GM21515 (cell line): ENCODE measurements around the gene POP7.

Experiments used
- ATAC-seq: cut with Tn5 transposase; IDR thresholded peaks from one replicate; pipeline ENCODE4 v1.9.1; 2021; ENCODE audit not compliant: unreplicated experiment

The POP7 gene

DNA sequence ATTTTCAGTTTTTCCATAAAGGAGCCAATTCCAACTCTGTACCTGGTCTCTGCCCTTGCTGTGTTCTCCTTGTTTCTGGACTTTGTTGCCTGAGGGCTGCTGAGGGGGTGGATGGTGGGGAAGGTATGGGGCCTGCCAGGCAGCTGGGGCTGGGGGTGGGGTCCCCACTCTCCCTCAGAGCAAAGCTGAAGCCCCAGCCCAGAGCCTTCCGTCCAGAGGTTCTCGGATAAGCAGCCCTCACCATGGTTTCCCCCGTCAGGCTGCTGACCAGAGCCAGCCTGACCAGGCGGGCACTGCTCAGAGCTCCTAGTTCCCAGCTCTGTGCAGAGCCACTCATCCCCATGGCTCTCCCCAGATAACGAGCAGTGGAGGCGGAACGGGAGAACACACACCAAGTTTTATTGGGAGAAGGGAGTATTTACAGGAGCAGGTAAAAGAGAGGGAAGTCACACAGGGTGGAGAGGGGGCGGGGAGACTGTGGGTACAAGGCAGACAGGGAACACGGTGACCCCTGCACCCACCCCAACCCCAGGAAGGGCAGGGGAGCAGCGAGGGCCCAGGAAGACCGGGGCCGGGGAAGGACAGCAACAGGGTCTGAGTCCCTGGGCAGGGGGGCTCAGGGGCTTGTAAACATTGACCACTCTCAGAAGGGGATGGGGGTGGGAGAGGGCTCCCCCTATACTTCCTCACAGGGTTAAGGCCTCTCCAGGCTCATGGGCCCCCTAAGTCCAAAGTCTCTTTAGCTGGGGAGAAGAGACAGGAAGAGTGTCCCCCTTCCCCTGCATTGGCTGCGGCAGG, 26.6 kb upstream of the POP7 start:
- no peak for ATAC-seq

DNA sequence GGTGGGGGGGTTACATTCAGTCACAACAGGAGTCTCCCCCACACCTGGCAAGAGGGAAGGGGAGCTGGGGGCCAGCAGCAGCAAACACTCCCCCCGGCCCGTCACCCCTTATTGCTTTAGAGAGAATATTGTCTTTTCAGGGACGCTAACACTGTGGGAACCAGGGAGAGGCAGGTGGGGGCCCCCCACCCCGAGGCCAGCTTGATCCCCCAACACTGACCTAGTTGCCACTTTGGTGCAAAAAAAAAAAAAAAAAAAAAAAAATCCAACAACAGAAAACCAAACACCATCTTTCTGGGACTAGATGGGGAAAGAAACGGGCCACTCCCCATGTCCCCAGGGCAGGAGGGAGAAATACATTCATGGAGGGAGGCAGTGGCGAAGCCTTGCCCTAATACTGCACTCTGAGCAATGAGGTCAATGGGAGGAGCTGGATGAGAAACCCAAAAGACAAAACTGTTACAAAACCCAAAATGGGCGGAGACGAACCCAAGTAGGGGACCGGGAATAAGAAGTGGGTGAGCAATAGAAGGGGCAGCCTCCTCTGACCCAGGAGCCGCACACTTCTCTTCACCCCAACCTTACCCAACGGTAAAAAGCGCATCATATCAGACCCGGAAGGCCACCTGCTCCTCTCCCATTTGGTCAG, 25.9 kb upstream of the POP7 start:
- no peak for ATAC-seq

DNA sequence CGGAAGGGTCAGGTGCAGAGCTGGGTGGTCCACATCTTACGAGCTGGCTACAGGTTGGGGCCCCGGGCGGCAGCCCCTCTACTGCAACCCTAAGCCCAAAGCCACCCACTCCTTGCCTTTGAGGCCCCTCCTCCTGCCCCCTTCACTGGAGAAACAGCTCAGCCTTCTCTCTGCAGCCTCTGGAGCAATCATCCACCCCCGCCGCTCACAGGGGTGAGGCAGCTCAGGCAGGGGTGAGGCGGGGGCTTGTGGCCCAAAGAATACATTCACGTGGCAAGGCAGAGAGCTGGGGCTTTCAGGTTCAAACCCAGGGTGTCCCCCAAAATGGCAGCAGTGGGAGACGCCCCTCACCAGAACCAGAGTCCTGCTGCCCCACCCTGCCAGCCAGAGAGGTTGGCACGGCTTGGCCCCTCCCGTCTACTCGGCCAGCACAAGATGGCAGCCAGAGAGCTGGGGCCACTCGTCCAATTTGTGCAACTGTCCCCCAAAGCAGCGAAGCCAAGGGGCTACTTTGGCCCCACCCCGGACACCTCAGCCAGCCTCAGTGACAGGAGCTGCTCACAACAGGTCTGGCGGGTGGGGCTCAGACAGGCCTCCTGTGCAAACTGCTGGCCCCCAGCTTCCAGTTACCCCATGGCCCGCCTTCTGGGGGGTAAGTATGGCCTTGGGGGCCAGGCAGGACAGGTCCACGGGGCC, 25.2 kb upstream of the POP7 start:
- ATAC-seq, result no peak

DNA sequence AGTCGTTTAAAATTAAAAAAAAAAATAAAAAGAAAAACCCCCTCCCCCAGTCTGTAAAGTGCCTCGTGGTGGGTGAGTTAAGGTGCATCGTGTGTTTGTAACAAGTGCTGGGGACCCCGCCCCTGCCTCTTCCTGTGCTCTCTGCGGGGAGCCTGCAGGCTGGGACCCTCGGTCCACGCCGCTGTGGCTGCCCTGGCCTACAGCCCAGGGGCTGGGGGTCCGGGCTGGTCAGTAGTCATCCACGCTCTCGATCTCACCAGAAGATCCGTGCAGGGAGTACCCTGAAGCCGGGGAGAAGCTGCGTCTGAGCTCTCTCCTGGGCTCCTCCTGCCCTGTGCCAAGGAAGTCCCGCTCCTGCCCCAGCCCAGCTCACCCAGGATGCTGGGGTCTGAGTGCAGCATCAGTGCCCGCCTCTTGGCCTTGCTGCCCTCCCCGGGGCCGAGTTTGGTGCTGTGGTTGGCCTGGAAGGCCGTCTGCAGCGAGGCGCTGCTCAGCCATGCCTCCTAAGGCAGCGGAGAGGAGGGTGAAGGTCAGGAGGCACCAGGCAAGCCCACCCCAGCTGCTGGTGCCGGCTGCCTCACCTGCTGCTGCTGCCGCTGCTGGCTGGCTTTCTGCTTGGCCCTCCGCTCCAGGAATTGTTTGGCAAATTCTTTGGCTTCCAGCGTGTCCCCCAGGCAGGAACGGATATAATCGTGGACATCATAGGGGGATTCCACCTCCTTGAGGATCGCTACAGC, 24.3 kb upstream of the POP7 start:
- no peak for ATAC-seq

DNA sequence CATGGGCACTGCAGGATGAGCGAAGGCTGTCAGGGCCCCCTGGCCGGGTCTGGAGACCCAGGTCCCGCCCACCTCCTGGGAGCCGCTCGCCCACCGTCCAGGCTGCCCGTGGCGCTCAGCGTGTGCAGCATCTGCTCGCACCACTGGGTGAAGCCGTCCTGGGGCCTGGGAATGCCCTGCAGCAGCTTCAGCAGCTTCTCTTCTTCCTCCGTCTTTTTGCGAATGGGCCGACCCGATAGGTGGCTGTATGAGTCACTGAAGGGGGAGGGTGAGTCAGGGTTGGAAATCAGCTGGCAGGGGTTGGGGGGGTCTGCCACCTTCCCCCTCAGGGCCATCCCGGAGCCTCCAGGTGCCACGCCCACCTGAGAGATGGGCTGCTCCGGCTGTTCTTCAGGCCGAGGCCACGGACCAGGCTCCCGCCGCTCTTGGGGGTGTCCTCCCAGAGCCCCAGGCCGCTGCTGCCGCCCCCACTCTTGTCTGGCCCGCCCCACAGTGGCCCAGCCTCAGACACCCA, 23.6 kb upstream of the POP7 start:
- ATAC-seq, result no peak

DNA sequence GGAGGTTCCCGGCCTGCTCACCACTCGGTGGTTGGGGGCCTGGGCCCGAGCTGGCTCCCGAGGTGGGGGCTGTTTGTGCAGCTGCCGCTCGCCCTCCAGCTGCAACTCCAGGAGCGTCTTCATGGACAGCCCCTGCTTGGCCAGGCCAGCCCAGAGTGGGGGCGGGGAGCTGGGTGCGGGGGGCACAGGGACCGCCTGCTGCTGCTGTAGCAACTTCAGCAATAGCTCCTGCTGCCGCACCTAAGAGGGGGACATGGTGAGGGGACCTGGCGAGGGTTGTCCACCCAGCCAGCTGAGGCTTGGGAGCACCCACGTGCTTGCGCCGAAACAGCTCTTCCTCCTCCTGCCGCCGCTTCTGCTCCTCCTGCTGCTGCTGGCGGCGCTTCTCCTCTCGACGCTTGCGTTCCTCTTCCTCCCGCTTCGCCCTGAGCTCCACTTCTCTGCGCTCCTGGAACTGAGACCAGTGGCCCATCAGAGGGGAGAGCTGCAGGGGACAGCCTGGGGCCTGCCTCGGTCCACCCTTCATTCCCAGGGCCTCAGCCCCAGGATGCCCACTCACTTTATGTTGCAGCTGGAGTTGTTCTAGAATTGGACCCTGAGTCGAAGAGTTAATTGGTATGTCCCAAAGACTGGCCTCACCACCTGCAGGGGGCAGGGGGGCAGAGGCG, 22.8 kb upstream of the POP7 start:
- no peak for ATAC-seq

DNA sequence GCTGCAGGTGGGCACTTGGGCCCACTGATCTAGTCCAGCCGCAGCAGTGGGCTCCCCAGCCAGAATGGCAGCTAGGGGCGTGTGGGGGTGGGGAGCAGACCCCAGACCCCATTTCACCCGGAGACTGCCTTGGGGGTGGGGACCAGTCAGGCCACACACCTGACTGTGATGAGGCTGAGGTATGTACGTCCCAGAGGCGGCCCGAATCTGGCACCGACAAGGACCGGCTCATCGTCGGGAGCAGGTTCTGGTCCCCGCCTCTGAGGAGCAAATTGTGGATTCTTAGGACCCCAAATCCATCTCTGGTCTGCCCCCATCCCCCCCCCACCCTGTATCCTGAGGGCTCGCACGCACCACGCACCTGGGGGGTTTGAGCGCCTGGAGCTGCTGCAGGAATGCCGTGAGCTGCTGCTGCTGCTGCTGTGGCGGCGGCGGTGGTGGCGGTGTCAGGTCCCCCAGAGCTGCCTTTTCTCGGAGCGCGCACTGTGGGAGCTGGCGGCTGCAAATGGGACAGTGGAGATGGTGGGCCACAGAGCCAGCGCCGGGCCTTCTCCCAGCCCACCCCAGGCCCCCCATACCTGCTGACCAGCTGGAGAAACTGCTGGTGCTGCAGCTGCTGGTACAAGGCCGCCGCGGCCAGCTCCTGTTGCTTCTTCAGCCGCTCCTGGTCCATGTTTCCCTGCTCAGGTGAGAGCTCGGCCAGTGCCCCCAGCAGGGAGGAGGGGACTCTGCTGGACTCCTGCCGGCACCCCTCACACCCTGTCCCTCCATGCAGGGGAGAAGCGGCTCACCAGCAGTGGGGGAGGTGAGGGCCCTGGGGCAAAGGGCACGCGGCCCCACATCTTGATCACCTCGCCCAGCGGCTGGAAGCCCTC, 22.0 kb upstream of the POP7 start:
- no peak for ATAC-seq

DNA sequence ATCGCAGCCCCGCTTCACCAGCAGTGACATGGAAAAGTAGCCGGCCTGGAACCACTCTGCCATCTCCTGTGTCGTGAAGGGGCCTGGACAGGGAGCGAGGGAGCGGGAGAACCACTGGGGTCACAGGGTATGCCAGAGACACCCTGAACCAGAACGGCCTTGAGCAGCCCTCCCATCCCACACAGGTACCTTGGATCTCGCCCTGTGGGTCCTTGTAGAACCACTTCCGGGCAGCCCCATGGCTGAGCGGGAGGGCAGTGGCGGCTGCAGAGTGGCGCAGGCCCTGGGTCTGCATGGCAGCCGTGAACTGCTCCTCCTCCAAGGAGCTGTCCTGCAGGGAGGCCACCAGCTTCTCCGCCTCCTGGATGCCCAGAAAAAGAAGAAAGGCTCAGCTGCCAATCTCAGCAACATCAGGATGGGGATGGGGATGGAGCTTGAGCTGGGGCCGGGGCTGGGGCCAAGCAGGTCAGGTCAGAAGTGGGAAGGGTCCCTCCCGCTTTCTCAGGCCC, 21.3 kb upstream of the POP7 start:
- ATAC-seq, result no peak

DNA sequence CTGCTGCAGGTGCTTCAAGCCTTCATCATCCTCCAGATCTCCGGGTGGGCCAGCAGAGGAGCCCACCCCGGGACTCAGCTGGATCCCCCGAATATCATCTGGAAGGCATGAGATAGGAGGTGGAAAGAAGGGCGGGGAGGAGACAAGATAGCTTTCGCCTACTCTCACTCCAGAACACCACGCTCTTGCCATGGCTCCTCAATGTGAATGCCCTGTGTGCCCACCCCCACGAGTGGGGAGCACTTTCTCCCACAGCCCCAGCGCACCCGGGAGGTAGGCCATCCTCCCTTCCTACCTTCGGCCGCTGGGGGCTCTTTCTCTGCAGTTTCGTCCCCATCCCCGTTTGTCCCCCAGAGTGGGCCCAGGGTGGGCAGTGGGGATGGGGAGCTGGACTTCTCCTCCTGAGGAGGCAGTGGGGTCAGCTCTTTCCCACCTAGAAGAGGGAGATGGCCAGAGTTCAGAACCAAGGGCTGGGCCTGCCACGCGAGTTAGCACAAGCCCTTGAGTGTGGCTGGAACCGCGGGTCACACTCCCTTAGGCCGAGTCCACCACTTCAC, 20.8 kb upstream of the POP7 start:
- no peak for ATAC-seq

DNA sequence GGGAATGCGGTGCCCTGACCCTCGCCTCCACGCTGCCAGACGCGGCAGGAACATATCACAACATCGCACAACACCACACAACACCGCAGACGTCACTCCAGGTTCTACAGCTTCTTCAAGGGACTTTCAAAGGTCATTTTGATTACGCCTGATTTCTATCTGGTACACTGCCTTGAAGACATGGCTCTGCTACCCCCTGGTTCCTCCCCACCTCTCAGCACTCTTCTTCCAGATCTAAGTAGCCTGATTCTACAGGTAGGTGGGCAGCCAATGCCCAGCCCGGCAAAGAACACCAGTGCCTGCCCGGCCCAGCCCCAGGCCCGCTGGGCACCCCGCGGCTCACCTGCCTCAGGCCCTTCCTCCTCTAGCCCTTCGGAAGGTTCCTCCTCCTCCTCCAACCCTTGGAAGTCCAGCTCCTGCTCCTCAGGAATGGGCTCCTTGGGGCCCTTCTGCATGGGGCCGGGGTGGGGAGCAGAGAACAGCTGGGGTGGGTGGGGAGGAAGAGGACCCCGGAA, 20.2 kb upstream of the POP7 start:
- no peak for ATAC-seq

DNA sequence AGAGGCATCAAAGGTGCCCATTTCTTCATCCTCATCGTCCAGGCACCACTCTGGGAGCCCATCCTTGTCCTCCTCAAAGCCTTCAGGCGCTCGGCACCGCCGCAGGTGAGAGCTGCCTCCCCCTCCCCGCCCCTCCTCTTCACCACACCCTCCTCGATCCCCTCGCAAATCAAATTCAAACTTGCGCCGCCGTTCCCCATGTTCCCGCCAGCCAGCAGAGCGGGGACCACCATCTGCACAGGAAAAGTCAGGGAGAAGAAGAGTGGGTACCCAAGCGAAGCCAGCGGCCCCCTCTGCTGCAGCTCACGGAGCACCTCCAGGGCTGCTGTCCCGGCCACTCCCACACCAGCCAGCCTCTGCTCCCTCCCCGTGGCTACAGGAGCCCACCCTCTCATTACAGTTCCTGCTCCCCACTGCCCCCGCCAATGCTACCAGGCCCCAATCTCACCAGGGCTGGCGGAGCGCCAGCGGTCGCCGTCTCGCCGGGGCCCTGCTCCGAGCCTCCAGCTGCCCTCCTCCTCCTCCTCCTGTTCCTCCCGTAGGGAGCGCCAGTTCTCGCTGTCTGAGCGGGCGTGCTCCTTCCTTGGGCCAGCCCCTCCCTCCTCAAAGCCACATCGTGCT, 19.6 kb upstream of the POP7 start:
- ATAC-seq, result no peak

DNA sequence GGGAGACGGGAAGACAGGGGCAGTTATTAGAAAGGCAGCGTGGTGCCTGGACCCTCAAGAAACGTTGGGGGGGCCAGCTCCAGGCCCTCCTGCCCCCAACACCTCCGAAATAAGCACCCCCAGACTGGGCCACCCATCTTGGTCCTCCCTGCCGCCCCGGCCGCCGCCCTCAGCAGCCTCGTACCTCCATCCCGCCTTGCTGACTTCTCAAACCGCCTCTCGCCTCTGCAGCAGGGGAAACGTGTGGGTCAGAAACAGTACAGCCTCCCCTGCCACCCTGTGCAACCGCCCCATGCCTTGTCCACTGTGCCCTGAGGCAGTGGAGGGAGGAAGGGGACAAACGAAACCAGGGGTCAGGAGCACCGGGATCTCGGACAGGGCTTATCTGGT, 19.1 kb upstream of the POP7 start:
- no peak for ATAC-seq

DNA sequence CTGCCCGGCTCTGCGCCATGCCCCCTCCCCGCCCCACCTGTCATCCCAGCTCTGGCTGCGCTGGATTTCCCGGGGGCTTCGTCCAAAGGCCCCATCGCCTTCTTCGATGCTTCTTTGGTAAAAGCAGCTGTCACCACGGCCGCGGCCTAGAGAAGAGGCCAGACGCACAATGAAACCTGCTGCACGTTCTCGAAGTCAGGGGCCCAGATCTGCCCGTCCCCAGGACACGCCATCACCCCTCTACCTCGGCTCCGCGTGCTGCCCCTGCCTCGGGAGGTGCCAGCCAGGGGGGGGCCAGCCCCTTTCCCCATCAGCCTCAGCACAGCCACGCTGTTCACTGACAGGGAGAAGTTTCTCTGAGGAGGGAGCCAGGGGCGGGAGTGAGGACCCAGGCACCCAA, 18.7 kb upstream of the POP7 start:
- no peak for ATAC-seq

DNA sequence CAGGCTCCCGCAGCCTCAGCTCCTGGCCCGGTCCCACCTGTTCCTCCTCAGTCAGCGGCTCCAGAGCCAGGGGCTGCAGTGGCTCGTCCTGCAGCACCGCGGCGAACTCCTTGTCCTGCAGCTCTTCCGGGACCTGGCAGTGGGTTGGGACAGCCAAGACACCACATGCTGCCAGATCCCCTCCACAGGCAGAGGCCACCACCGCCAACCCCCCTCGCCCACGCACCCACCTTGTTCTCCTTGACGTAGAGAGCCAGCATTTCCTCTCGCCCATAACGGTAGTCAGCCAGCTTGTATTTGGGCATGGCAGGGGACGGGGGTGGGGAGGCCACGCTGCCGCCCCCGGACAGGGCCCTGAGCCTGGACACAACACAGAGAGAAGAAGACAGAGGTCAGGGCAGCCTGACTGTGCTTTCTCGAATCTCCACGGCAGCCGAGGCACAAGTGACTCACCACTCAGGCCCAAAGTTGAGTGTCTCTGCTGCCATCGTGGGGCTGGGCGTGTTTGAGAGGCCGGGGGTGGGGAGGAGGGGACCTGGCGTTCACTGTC, 18.1 kb upstream of the POP7 start:
- no peak for ATAC-seq

DNA sequence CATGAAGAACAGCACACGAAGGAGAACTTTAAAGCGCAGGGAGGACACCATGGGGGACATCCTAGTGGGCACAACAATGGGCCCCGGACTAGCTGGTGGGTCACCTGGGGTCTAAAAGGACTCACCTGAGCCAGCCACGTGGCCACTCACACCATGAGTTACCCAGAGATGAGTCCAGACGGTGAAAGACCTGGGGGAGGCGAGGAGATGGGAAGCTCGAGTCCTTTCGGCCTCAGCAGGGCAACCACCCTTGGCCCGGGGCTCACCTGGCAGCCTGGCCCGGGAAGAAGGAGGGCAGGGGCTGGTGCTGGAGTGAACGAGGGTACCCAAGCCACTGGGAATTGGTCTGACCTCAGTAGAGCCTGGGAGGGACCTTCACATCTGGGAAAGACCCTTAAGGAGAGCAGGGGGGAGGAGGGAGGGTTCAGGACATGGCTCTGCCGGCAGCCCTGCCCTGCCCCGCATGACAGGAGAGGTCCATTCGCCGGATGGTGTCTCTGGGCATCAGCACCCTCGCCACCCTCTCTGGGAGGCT, 17.5 kb upstream of the POP7 start:
- no peak for ATAC-seq

DNA sequence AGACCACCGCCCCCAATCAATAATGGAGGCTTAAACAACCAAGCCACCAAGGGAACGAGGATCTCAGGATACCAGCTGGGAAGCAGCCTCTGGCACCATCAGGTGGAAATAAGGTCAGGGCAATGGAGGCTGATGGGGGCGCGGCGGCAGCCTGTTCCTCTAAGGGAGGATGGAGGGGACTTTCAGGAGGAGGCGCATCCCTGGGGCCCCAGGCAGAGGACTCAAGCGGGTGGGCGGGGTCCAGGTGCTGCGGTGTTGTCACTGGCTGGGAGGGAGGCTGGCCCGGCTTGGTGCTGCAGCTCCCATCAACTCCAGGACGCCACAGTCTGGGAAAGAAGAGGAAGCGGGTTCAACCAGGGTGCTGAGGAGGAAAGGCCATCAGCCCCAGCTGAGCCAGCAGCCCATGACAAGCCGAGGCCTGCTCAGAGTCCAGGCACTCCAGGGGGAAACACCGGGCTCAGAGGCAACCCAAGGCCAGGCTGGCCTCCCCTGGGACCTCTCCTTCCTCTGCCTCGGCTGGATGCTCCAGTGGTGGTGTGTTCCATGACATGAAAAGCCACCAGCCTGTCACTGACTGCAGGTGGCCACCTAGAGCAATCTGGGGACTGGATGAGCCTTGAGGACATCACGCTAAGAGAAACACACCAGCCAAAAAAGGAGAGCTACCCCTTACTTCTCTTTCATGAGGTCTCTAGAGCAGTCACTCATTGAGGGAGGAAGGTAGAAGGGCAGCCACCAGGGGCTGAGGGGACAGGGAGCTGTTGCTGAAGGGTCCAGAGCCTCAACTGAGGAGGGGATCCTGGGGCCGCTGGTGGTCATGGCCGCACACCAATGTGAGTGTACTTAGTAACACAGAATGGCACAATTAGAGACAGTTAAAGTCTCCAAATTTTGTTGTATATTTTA, 16.4 kb upstream of the POP7 start:
- ATAC-seq, result no peak
